H1 (cell line): ENCODE data around the gene CDH8. TPM values are rescaled to one million over a fixed set of nuclear protein-coding genes. Genes with fewer than 3 reads are reported as not detected.

ENCODE experiments used
- ATF2 ChIP-seq: IDR thresholded peaks from 2 replicates; pipeline ENCODE4 v1.6.1; 2012; ENCODE audit warnings: low read length, inconsistent platforms
- ATF3 ChIP-seq: IDR thresholded peaks from 2 replicates; pipeline ENCODE4 v1.6.1; 2011; ENCODE audit warnings: low read depth, mild to moderate bottlenecking, low read length; ENCODE audit not compliant: insufficient read depth
- CBX8 ChIP-seq: fragments of 300-800, 300-1000 bp; sonication (generic); IDR thresholded peaks from 2 replicates; pipeline ENCODE4 v1.7.1; 2016; ENCODE audit warnings: low read depth, low read length, borderline replicate concordance
- CHD1 ChIP-seq: IDR thresholded peaks from 2 replicates; pipeline ENCODE4 v1.6.1; 2012; ENCODE audit warnings: low read depth, low read length, improper control_type of control experiment
- GABPA ChIP-seq: IDR thresholded peaks from 2 replicates; pipeline ENCODE4 v1.6.1; 2011; ENCODE audit warnings: mild to moderate bottlenecking, low read length, moderate library complexity, borderline replicate concordance; ENCODE audit not compliant: insufficient read depth
- RAD21 ChIP-seq, 2 experiments: IDR thresholded peaks in 1 of 2; conservative IDR thresholded peaks in 1 of 2; 2 replicates each; pipeline ENCODE4 v1.6.1; 2011; ENCODE audit warnings: low read depth in 2 of 2, low read length in 2 of 2, improper control_type of control experiment in 1 of 2, inconsistent platforms in 1 of 2, mild to moderate bottlenecking in 1 of 2, moderate library complexity in 1 of 2
- SUZ12 ChIP-seq: fragments of 200-600 bp; sonication (generic); IDR thresholded peaks from 2 replicates; pipeline ENCODE4 v1.6.1; 2012; ENCODE audit warnings: mild to moderate bottlenecking, inconsistent platforms, low read length, moderate library complexity, mixed read lengths
- polyA plus RNA-seq, 7 experiments: library from polyadenylated mRNA; depleted of rRNA in 3 of 7; stranded (reverse) in 5 of 7; unstranded in 2 of 7; fragments of >200 nt in 5 of 7; fragments of 200-250 nt in 2 of 7; gene quantifications; 1 replicate in 5 of 7; 2 replicates in 1 of 7; 4 replicates in 1 of 7; pipeline versions ENCODE4 v1.2.1 to v1.2.3, GENCODE V29; 2011 to 2013; ENCODE audit warnings: missing spikeins in 2 of 7, mixed read lengths in 2 of 7
- total RNA-seq: library from RNA; stranded (reverse); fragmentation: NEBNext Ultra II Directional; extraction: Animal tissue kit (Norgen Biotek cat#: 25700); gene quantifications from 2 replicates; pipeline ENCODE4 v1.2.1, GENCODE V29; 2021

CDH8 gene
- total and polyA plus RNA-seq, 2 of the 8 experiments (the other 6 are each of a cell fraction or from before 2014, with no cell fraction given) = 7.7 to 8.4 TPM

- TF ChIP-seq CHD1 (no peak), GABPA (no peak), RAD21 (IDR thresholded peaks at IDR 0.05 in 1 of 2, conservative IDR thresholded peaks at IDR 0.05 in 1 of 2; ENCODE audit: low read depth in 2 of 2, low read length in 2 of 2) (no peak), CBX8 (no peak), ATF2 (no peak), ATF3 (no peak), SUZ12 (no peak)
These were observed 134.5 kb downstream of the CDH8 start (continued) for GRCh38 chr16:61901689-61902088.
